Measurements from ENCODE around the gene UBB. TPM values are rescaled to one million over a fixed set of nuclear protein-coding genes. Genes with fewer than 3 reads are reported as not detected.
A peak's percentile ranks its signal among the peaks of the same experiment; 100 is the strongest.

Gene UBB
- total RNA-seq, 3 donors from 2014 or later (not counting 1 experiment from before 2014, with no cell fraction given): 1,492 to 1,665 (median 1,530) TPM

DNA sequence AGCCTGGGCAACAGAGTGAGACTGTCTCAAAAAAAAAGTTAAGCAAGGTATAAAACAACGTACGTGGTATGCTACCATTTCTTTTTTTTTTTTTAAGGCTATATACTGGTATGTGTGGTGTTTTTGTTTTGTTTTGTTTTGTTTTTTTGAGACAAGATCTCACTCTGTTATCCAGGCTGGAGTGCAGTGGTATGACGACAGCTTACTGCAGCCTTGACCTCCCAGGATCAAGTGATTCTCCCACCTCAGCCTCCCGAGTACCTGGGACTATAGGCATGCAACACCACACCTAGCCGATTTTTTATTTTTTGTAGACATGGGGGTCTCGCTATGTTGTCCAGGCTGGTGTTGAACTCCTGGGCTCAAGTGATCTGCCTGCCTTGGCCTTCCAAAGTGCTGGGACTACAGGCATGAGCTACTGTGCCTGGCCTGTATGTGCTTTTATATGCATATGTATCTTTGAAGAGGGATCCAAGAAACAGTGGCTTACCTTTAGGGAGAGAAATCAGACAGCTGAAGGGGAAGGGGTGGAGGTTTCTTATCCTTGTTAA, 34.1 kb upstream of the UBB start:
- TF ChIP-seq, protein P1, sequence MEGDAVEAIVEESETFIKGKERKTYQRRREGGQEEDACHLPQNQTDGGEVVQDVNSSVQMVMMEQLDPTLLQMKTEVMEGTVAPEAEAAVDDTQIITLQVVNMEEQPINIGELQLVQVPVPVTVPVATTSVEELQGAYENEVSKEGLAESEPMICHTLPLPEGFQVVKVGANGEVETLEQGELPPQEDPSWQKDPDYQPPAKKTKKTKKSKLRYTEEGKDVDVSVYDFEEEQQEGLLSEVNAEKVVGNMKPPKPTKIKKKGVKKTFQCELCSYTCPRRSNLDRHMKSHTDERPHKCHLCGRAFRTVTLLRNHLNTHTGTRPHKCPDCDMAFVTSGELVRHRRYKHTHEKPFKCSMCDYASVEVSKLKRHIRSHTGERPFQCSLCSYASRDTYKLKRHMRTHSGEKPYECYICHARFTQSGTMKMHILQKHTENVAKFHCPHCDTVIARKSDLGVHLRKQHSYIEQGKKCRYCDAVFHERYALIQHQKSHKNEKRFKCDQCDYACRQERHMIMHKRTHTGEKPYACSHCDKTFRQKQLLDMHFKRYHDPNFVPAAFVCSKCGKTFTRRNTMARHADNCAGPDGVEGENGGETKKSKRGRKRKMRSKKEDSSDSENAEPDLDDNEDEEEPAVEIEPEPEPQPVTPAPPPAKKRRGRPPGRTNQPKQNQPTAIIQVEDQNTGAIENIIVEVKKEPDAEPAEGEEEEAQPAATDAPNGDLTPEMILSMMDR (IDR thresholded peaks at IDR 0.05): no peak
- no peak for DNase-seq
- Mint-ChIP-seq H3K9me3 (no peaks in the 10 kb centered on the region), H3K27me3 (ENCODE audit: low read depth in 2 of 2) (no peaks in the 10 kb centered on the region), H3K27ac (no peak overlapping the region), H3K4me1 (peaks cover 1 to 2% of the 10 kb centered on the region in 2 donors), H3K4me3 (no peak overlapping the region), H3K36me3 (no peaks in the 10 kb centered on the region)
- ATAC-seq: no peak
- no peaks in the 10 kb centered on the region for H3K27me3 ChIP-seq (ENCODE audit: control insufficient read depth, insufficient read depth, low read length)
- H3K36me3 ChIP-seq (ENCODE audit: control insufficient read depth, insufficient read depth, low read length): peaks cover 16% of the 10 kb centered on the region
- 90% methylated on average over 6 of the region's 6 CpGs for WGBS (ENCODE audit: insufficient coverage)
- H3K4me3 ChIP-seq (ENCODE audit: low read length): no peak overlapping the region
- H3K9me3 ChIP-seq (ENCODE audit: control insufficient read depth, insufficient read depth, low read length): no peaks in the 10 kb centered on the region
- no peak overlapping the region for H3K27ac ChIP-seq (ENCODE audit: low read length)
- intact Hi-C loops (cut with micrococcal nuclease): no loop called here
- H3K4me1 ChIP-seq (ENCODE audit: control insufficient read depth, insufficient read depth, low read length): no peaks in the 10 kb centered on the region

DNA sequence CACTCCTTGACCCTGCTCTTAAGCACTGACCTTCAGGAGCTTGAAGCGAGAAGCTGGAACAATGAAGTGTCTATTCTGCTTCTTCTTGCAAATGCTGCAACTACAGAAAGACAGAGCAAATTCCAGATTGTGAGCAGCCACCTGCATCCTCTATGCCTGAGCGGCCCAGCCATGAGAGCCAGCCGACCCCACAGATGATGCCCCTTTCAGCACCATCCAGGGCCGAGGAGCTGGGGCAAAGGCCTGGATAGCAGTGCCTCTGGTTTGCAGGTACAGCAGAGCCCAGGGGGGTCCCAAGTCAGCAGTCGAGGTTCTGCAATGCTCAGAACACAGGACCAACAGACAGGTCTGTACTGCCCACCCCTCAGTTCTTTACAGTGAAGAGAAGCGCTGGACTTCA, 32.3 kb upstream of the UBB start:
- WGBS (ENCODE audit: insufficient coverage): 94% methylated on average over 6 of the region's 6 CpGs

DNA sequence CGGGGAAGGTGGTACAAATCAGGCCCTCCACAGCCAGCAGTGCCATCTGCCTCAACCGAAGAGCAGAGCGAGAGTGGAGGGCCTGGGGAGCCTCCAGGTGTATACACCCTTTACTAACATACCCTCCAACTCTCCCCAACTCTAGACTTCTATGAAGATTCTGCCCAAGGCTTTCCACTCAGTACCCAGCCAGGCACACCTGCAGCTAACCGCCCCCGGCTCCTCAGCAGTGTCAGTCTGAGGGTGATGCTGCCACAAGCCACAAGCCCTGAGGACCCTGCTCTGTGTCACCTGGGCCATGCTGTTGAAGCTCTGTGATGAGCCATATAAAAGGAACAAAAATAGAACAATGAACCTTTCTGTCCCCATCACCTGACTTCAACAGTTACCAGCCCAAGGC, 31.5 kb upstream of the UBB start:
- TF ChIP-seq, protein P1 (IDR thresholded peaks at IDR 0.05): no peak

More for the DNA sequence above, 32.3 kb upstream of the UBB start:
- TF ChIP-seq, protein P1 (IDR thresholded peaks at IDR 0.05): no peak
- Mint-ChIP-seq H3K4me3 (no peak overlapping the region), H3K27ac (no peak overlapping the region), H3K27me3 (ENCODE audit: low read depth in 2 of 2) (no peaks in the 10 kb centered on the region), H3K36me3 (no peaks in the 10 kb centered on the region), H3K4me1 (peaks cover 10% of the 10 kb centered on the region in 2 donors), H3K9me3 (no peaks in the 10 kb centered on the region)
- H3K36me3 ChIP-seq (ENCODE audit: control insufficient read depth, insufficient read depth, low read length): peaks cover 11% of the 10 kb centered on the region
- H3K4me1 ChIP-seq (ENCODE audit: control insufficient read depth, insufficient read depth, low read length): peaks cover 11% of the 10 kb centered on the region
- intact Hi-C loops (cut with micrococcal nuclease): no loop called here
- H3K9me3 ChIP-seq (ENCODE audit: control insufficient read depth, insufficient read depth, low read length): no peaks in the 10 kb centered on the region
- no peak overlapping the region for H3K27ac ChIP-seq (ENCODE audit: low read length)
- no peak for DNase-seq
- no peaks in the 10 kb centered on the region for H3K27me3 ChIP-seq (ENCODE audit: control insufficient read depth, insufficient read depth, low read length)
- H3K4me3 ChIP-seq (ENCODE audit: low read length): no peak overlapping the region
- ATAC-seq: no peak

DNA sequence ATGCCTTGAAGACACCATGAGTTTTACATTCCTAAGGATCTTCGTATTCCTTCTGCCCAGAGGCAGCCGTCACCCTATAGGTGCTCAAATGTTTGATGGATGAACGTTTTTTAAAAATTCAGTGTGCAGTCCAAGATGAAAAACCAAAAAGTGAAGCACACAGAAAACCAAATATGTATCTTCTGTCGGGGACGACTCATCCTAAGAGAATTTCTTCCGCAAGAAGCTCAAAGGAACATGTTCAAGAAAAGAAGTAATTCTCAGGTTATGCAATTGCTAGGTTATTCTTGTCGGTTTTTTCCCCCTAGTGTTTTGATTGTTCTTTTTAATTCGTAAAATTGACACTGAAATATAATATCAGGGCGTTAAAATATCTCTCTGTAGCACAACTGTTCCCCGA, 29.1 kb upstream of the UBB start:
- intact Hi-C loops (cut with micrococcal nuclease): loop anchor here (5.0 kb wide), 1 partner anchor 65 kb away; no protein-coding TSS in a partner anchor

More for the DNA sequence above, 31.5 kb upstream of the UBB start:
- Histone ChIP-seq H3K27ac (ENCODE audit: low read length) (no peak overlapping the region), H3K27me3 (ENCODE audit: control insufficient read depth, insufficient read depth, low read length) (no peaks in the 10 kb centered on the region), H3K36me3 (ENCODE audit: control insufficient read depth, insufficient read depth, low read length) (peaks cover 3% of the 10 kb centered on the region), H3K4me1 (ENCODE audit: control insufficient read depth, insufficient read depth, low read length) (peaks cover 13% of the 10 kb centered on the region), H3K9me3 (ENCODE audit: control insufficient read depth, insufficient read depth, low read length) (no peaks in the 10 kb centered on the region), H3K4me3 (ENCODE audit: low read length) (no peak overlapping the region)
- Mint-ChIP-seq H3K9me3 (no peaks in the 10 kb centered on the region), H3K4me3 (no peak overlapping the region), H3K27ac (no peak overlapping the region), H3K36me3 (no peaks in the 10 kb centered on the region), H3K27me3 (ENCODE audit: low read depth in 2 of 2) (no peaks in the 10 kb centered on the region), H3K4me1 (peaks cover 10% of the 10 kb centered on the region in 2 donors)
- ATAC-seq (no peak), DNase-seq (no peak)
- 83% methylated on average over 5 of the region's 5 CpGs for WGBS (ENCODE audit: insufficient coverage)
- intact Hi-C loops (cut with micrococcal nuclease): no loop called here

More for the DNA sequence above, 29.1 kb upstream of the UBB start:
- Histone ChIP-seq H3K4me3 (ENCODE audit: low read length) (peak overlapping the region; percentile 35), H3K36me3 (ENCODE audit: control insufficient read depth, insufficient read depth, low read length) (peaks cover 2% of the 10 kb centered on the region), H3K27me3 (ENCODE audit: control insufficient read depth, insufficient read depth, low read length) (no peaks in the 10 kb centered on the region), H3K27ac (ENCODE audit: low read length) (no peak overlapping the region), H3K4me1 (ENCODE audit: control insufficient read depth, insufficient read depth, low read length) (peaks cover 13% of the 10 kb centered on the region), H3K9me3 (ENCODE audit: control insufficient read depth, insufficient read depth, low read length) (no peaks in the 10 kb centered on the region)
- Mint-ChIP-seq H3K27me3 (ENCODE audit: low read depth in 2 of 2) (no peaks in the 10 kb centered on the region), H3K36me3 (no peaks in the 10 kb centered on the region), H3K4me1 (peaks cover 10% of the 10 kb centered on the region in 2 donors), H3K4me3 (peak overlapping the region; percentile 87), H3K27ac (peak overlapping the region; percentile 50 to 76), H3K9me3 (no peaks in the 10 kb centered on the region)
- ATAC-seq: no peak
- WGBS (ENCODE audit: insufficient coverage): 47% methylated on average over 9 of the region's 10 CpGs
- TF ChIP-seq, protein P1 (IDR thresholded peaks at IDR 0.05): no peak
- no peak for DNase-seq
